Suppressor macrophage (primary cell): ENCODE results near the gene PADI6.
"Not testable (repeated sequence)": the region's sequence is repeated elsewhere in the genome, so short reads cannot be mapped to it uniquely, and the experiment has no call there.

Experiments used
- DNase-seq, 4 experiments: peaks; one replicate each; pipeline ENCODE4 v3.0.0-alpha.2; 2020 to 2022
- total RNA-seq, 17 experiments: gene quantifications; one replicate each; lab custom pipeline; 2026; ENCODE audit warnings: mixed read lengths in 6 of 17, inconsistent platforms in 3 of 17; lab: John Stamatoyannopoulos, UW

The PADI6 gene
- total RNA-seq, result 0 to 1.7 (median 0) reads per million in 17 experiments

GRCh38 chr1:17371896-17372295 lies at the start of gene PADI6:
PADI6 (plus strand) TSS chr1:17372196; CDS start chr1:17372246, 50 bp downstream.
- no peak for DNase-seq

GRCh38 chr1:17328855-17329254 lies 43.1 kb upstream of the PADI6 start:
- no peak for DNase-seq

- no peak for DNase-seq
These were observed 42.4 kb upstream of the PADI6 start for GRCh38 chr1:17329610-17330009.

GRCh38 chr1:17330856-17331255 lies 41.1 kb upstream of the PADI6 start:
- DNase-seq, result no peak

GRCh38 chr1:17333081-17333480 lies 38.9 kb upstream of the PADI6 start:
- no peak for DNase-seq

- DNase-seq, result peak; percentile 71 to 90 (median 83)
These were observed 35.9 kb upstream of the PADI6 start for GRCh38 chr1:17335821-17336710.

- no peak for DNase-seq
These were observed 33.1 kb upstream of the PADI6 start for GRCh38 chr1:17338706-17339493.

- DNase-seq, result no peak
These were observed 32.5 kb upstream of the PADI6 start for GRCh38 chr1:17339521-17339920.

- DNase-seq, result no peak
These were observed 31.6 kb upstream of the PADI6 start for GRCh38 chr1:17340358-17340757.

GRCh38 chr1:17342014-17342441 lies 30.0 kb upstream of the PADI6 start:
- DNase-seq, result no peak

GRCh38 chr1:17345506-17345905 lies 26.5 kb upstream of the PADI6 start:
- DNase-seq, result not testable (repeated sequence)

GRCh38 chr1:17346046-17346789 lies 25.8 kb upstream of the PADI6 start:
- no peak for DNase-seq

- DNase-seq, result peak in 3 of 4 experiments; percentile 20 to 35 (median 24)
These were observed 24.0 kb upstream of the PADI6 start for GRCh38 chr1:17347769-17348592.

- DNase-seq, result no peak
These were observed 23.3 kb upstream of the PADI6 start for GRCh38 chr1:17348593-17349234.

- DNase-seq, result no peak
These were observed 21.9 kb upstream of the PADI6 start for GRCh38 chr1:17350083-17350482.

GRCh38 chr1:17350928-17351446 lies 21.0 kb upstream of the PADI6 start:
- no peak for DNase-seq

- DNase-seq, result no peak
These were observed 20.2 kb upstream of the PADI6 start for GRCh38 chr1:17351598-17352324.

- DNase-seq, result peak in 3 of 4 experiments; percentile 15 to 33 (median 20)
These were observed 19.5 kb upstream of the PADI6 start for GRCh38 chr1:17352419-17352909.

GRCh38 chr1:17355898-17356297 lies 16.1 kb upstream of the PADI6 start:
- no peak for DNase-seq
